Measurements from ENCODE around the gene KYAT1.
"Not testable (repeated sequence)": the region's sequence is repeated elsewhere in the genome, so short reads cannot be mapped to it uniquely, and the experiment has no call there.

Gene KYAT1

GRCh38 chr9:128818839-128819715 is 62.7 kb downstream of the KYAT1 start:
- no peak for DNase-seq (ENCODE audit: low read depth, low spot score)

GRCh38 chr9:128818099-128818838 is 63.5 kb downstream of the KYAT1 start, which contains the start of gene ENDOG:
Gene ENDOG, plus strand, starts transcription at chr9:128818500. Its CDS starts 185 bp downstream, at chr9:128818685.
- DNase-seq (ENCODE audit: low read depth, low spot score) = peak; percentile 92

GRCh38 chr9:128810873-128811272 is 70.9 kb downstream of the KYAT1 start:
- no peak for DNase-seq (ENCODE audit: low read depth, low spot score)

- DNase-seq (ENCODE audit: low read depth, low spot score) = no peak
Observed at GRCh38 chr9:128809831-128810230, 71.9 kb downstream of the KYAT1 start.

- no peak for DNase-seq (ENCODE audit: low read depth, low spot score)
Observed at GRCh38 chr9:128809036-128809599, 72.6 kb downstream of the KYAT1 start.

GRCh38 chr9:128808543-128808942 is 73.2 kb downstream of the KYAT1 start:
- DNase-seq (ENCODE audit: low read depth, low spot score) = no peak

- DNase-seq (ENCODE audit: low read depth, low spot score) = no peak
Observed at GRCh38 chr9:128807827-128808226, 73.9 kb downstream of the KYAT1 start.

GRCh38 chr9:128805661-128806060 is 76.1 kb downstream of the KYAT1 start:
- no peak for DNase-seq (ENCODE audit: low read depth, low spot score)

- no peak for DNase-seq (ENCODE audit: low read depth, low spot score)
Observed at GRCh38 chr9:128802482-128802881, 79.3 kb downstream of the KYAT1 start.

- DNase-seq (ENCODE audit: low read depth, low spot score) = no peak
Observed at GRCh38 chr9:128800061-128800460, 81.7 kb downstream of the KYAT1 start.

- no peak for DNase-seq (ENCODE audit: low read depth, low spot score)
Observed at GRCh38 chr9:128798896-128799295, 82.9 kb downstream of the KYAT1 start.

GRCh38 chr9:128794961-128795360 is 86.8 kb downstream of the KYAT1 start:
- not testable (repeated sequence) for DNase-seq (ENCODE audit: low read depth, low spot score)

GRCh38 chr9:128792978-128793686 is 88.6 kb downstream of the KYAT1 start:
- no peak for DNase-seq (ENCODE audit: low read depth, low spot score)

- DNase-seq (ENCODE audit: low read depth, low spot score) = no peak
Observed at GRCh38 chr9:128792134-128792533, 89.6 kb downstream of the KYAT1 start.

GRCh38 chr9:128790536-128790935 is 91.2 kb downstream of the KYAT1 start:
- no peak for DNase-seq (ENCODE audit: low read depth, low spot score)

- DNase-seq (ENCODE audit: low read depth, low spot score) = no peak
Observed at GRCh38 chr9:128788445-128788844, 93.3 kb downstream of the KYAT1 start.

GRCh38 chr9:128787659-128788058 is 94.1 kb downstream of the KYAT1 start:
- no peak for DNase-seq (ENCODE audit: low read depth, low spot score)

- DNase-seq (ENCODE audit: low read depth, low spot score) = peak; percentile 29
Observed at GRCh38 chr9:128786681-128787601, 94.8 kb downstream of the KYAT1 start, which contains the start of gene TBC1D13. Gene TBC1D13, plus strand, starts transcription at chr9:128787253. Its CDS starts 101 bp downstream, at chr9:128787354.

GRCh38 chr9:128785427-128785826 is 96.3 kb downstream of the KYAT1 start:
- no peak for DNase-seq (ENCODE audit: low read depth, low spot score)
